Central memory CD4-positive, alpha-beta T cell (primary cell): ENCODE results near the gene LHX4.

ENCODE experiments used
- DNase-seq: peaks from one replicate; pipeline ENCODE4 v3.0.0; 2022

LHX4 gene

GRCh38 chr1:180228648-180229482, 1.2 kb upstream of the LHX4 start:
- no peak for DNase-seq

GRCh38 chr1:180230416-180230790, 339 bp downstream of the LHX4 start:
- DNase-seq, result no peak

GRCh38 chr1:180230791-180231505, 884 bp downstream of the LHX4 start:
- DNase-seq, result no peak

GRCh38 chr1:180231506-180231921, 1.4 kb downstream of the LHX4 start:
- DNase-seq, result no peak

- no peak for DNase-seq
Observed at GRCh38 chr1:180231936-180232335, 1.9 kb downstream of the LHX4 start.

GRCh38 chr1:180232521-180233043, 2.5 kb downstream of the LHX4 start:
- no peak for DNase-seq

- DNase-seq, result no peak
Observed at GRCh38 chr1:180233191-180234011, 3.3 kb downstream of the LHX4 start.

- no peak for DNase-seq
Observed at GRCh38 chr1:180234369-180235076, 4.5 kb downstream of the LHX4 start.

GRCh38 chr1:180235077-180235501, 5.0 kb downstream of the LHX4 start:
- DNase-seq, result no peak

- DNase-seq, result no peak
Observed at GRCh38 chr1:180235502-180236239, 5.6 kb downstream of the LHX4 start.

- no peak for DNase-seq
Observed at GRCh38 chr1:180236698-180237509, 6.8 kb downstream of the LHX4 start.

- no peak for DNase-seq
Observed at GRCh38 chr1:180237869-180238476, 7.9 kb downstream of the LHX4 start.

GRCh38 chr1:180238675-180239074, 8.6 kb downstream of the LHX4 start:
- DNase-seq, result no peak

- DNase-seq, result no peak
Observed at GRCh38 chr1:180239145-180240096, 9.4 kb downstream of the LHX4 start.

- no peak for DNase-seq
Observed at GRCh38 chr1:180241716-180242544, 11.9 kb downstream of the LHX4 start.

GRCh38 chr1:180243517-180244221, 13.6 kb downstream of the LHX4 start:
- DNase-seq, result no peak

- no peak for DNase-seq
Observed at GRCh38 chr1:180244840-180245239, 14.8 kb downstream of the LHX4 start.
